BJ (cell line): ENCODE results near the gene CPNE5. TPM values are rescaled to one million over a fixed set of nuclear protein-coding genes. Genes with fewer than 3 reads are reported as not detected.

Experiments
- CTCF ChIA-PET: fragments of 350-600 bp; formaldehyde crosslinking; extraction: SDS; loops from one replicate; lab custom pipeline; 2021; ENCODE audit warnings: antibody characterized with exemption, inconsistent platforms; lab: Yijun Ruan, JAX
- POLR2A ChIA-PET: fragments of 300-600 bp; sonication (Branson Sonifier 250); formaldehyde crosslinking; extraction: SDS; loops from one replicate; lab custom pipeline; 2021; ENCODE audit warnings: antibody characterized with exemption; lab: Charles Lee
- DNase-seq: peaks from one replicate; pipeline ENCODE4 v3.0.0-alpha.2; 2011; ENCODE audit warnings: low read depth
- H3K27me3 ChIP-seq: 2 replicates; pipeline ENCODE4 v1.6.0; 2011; ENCODE audit warnings: low read length; ENCODE audit not compliant: control insufficient read depth, insufficient read depth
- H3K36me3 ChIP-seq: 2 replicates; pipeline ENCODE4 v1.5.1; 2011; ENCODE audit warnings: low read length; ENCODE audit not compliant: control insufficient read depth, insufficient read depth
- H3K4me3 ChIP-seq: 2 replicates; pipeline ENCODE4 v1.5.1; 2011; ENCODE audit warnings: low read depth, mild to moderate bottlenecking, control low read depth, low read length
- polyA plus RNA-seq: library from polyadenylated mRNA; depleted of rRNA; stranded (reverse); fragments of >200 nt; gene quantifications from 2 replicates; pipeline ENCODE4 v1.2.3, GENCODE V29; 2011
- TF ChIP-seq, protein P1 (sequence below): IDR thresholded peaks from 2 replicates; pipeline ENCODE4 v1.5.1; 2011; ENCODE audit warnings: low read depth, mild to moderate bottlenecking, control low read depth, inconsistent platforms, low read length, moderate library complexity; ENCODE audit not compliant: insufficient read depth

CPNE5 gene
- polyA plus RNA-seq, 1 experiment = 0.09 TPM

DNA sequence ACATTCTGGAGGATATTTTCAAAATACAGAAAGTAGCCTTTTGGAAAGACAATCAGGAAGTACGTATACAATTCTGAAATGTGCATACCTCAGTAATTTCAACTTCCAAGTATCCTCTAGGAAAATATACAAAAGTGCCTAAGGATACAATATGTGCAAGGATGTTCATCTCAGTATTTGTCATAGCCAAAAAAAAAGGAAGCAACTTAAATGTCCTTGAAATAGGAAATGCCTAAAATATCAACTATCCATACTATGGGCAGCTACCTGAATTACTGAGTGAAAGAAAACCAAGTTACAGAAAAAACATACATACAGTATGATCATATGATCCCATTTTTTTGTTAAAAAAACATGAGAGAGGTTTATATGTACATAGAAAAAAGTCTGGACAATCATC lies 33.9 kb upstream of the CPNE5 start:
- ChIA-PET CTCF (interaction anchor here (0.7 to 5.0 kb wide), 7 partner anchors 9 to 145 kb away, joined by 3 to 40 read pairs (median 20); partner anchors contain the start of gene C6orf89), POLR2A (interaction anchor here (0.6 kb wide), 1 partner anchor 38 kb away, joined by 3 read pairs; no protein-coding TSS in a partner anchor)
- no peaks in the 10 kb centered on the region for H3K36me3 ChIP-seq
- no peak overlapping the region for H3K4me3 ChIP-seq
- no peaks in the 10 kb centered on the region for H3K27me3 ChIP-seq
- no peak for DNase-seq
- TF ChIP-seq, protein P1, sequence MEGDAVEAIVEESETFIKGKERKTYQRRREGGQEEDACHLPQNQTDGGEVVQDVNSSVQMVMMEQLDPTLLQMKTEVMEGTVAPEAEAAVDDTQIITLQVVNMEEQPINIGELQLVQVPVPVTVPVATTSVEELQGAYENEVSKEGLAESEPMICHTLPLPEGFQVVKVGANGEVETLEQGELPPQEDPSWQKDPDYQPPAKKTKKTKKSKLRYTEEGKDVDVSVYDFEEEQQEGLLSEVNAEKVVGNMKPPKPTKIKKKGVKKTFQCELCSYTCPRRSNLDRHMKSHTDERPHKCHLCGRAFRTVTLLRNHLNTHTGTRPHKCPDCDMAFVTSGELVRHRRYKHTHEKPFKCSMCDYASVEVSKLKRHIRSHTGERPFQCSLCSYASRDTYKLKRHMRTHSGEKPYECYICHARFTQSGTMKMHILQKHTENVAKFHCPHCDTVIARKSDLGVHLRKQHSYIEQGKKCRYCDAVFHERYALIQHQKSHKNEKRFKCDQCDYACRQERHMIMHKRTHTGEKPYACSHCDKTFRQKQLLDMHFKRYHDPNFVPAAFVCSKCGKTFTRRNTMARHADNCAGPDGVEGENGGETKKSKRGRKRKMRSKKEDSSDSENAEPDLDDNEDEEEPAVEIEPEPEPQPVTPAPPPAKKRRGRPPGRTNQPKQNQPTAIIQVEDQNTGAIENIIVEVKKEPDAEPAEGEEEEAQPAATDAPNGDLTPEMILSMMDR = no peak

DNA sequence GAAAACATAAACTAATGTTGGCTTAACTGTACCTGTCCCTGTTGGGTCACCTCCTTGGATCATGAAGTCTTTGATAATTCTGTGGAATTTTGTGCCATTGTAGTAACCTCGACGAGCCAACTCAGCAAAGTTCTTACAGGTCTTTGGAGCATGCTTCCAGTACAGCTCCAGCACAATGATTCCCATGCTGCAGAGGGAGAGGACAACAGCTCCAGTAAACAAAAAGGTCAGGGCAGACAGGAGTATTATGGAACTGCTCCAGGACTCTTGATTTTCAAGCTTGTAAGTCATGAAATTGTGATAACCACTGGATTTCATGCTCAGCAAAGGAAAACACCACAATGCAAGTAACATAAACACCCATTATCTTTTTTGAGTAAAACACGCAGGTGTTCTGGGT lies 32.4 kb upstream of the CPNE5 start:
- ChIA-PET CTCF (interaction anchor here (1.3 kb wide), 1 partner anchor 105 kb away, joined by 3 read pairs; no protein-coding TSS in a partner anchor), POLR2A (no interaction called here)
- Histone ChIP-seq H3K36me3 (no peaks in the 10 kb centered on the region), H3K4me3 (no peak overlapping the region), H3K27me3 (no peaks in the 10 kb centered on the region)
- no peak for DNase-seq
- TF ChIP-seq, protein P1 = no peak

DNA sequence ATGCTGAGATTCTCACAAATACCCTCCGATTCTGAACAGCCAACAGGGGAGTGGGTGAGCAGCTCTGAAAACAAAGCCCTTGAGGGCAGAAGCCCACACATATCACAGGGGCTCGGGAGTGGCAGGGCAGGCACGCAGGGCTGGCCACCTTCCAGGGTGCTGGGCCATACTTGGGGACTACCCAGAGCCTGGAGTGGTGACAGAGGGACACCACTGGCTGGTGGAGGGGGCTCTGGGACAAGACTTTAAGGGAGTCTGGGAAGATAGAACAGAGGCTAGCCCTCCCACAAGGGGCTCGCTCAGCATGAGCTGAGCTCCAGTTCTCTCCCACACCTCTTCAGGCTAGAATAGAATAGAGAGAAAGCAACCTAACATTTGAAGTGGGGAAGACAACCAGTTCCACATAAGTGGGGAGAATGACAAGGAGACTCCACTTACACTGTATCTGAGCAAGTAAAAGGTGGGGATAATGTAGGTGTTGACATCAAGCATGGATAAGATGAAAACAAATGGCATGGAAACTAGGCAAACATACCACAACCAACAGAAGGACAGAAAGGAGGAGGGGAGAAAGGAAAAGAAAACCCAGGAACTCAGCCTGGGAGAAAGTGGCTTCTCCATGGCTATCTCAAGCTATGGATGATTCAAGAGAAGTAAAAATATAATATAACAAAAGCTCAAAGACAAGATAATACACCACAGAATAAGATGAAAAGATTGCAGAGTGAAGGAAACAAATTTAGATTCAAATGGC lies 28.4 kb upstream of the CPNE5 start:
- Histone ChIP-seq H3K36me3 (no peaks in the 10 kb centered on the region), H3K4me3 (no peak overlapping the region), H3K27me3 (no peaks in the 10 kb centered on the region)
- TF ChIP-seq, protein P1 = no peak
- ChIA-PET CTCF (interaction anchor here (0.7 to 3.3 kb wide), 3 partner anchors 100 to 150 kb away, joined by 3 to 8 read pairs (median 3); no protein-coding TSS in a partner anchor), POLR2A (no interaction called here)
- no peak for DNase-seq

DNA sequence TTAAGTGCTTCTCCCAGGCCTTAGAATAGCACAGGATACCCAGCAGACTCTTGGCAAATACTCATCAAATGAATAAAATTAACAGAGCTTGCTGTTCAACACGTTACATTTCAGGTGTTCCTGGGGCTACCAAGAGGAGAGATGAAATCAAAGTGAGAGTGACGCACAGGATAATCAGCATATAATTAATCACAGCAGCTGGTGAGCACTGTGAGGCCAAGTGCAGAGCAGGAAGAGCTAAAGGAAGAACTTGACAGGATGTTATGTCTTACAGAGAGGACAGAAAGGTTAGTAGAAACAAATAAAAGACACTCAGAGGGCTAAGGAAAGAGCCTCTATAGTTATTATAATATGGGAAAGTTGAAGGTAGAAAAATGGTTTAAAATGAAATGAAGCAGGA lies 26.6 kb upstream of the CPNE5 start:
- ChIA-PET POLR2A (no interaction called here), CTCF (interaction anchor here (2.2 to 4.0 kb wide), 2 partner anchors 8 to 99 kb away, joined by 10 to 20 read pairs; partner anchors contain the start of gene PPIL1)
- H3K4me3 ChIP-seq = no peak overlapping the region
- DNase-seq = no peak
- TF ChIP-seq, protein P1 = no peak
- no peaks in the 10 kb centered on the region for H3K27me3 ChIP-seq
- no peaks in the 10 kb centered on the region for H3K36me3 ChIP-seq

DNA sequence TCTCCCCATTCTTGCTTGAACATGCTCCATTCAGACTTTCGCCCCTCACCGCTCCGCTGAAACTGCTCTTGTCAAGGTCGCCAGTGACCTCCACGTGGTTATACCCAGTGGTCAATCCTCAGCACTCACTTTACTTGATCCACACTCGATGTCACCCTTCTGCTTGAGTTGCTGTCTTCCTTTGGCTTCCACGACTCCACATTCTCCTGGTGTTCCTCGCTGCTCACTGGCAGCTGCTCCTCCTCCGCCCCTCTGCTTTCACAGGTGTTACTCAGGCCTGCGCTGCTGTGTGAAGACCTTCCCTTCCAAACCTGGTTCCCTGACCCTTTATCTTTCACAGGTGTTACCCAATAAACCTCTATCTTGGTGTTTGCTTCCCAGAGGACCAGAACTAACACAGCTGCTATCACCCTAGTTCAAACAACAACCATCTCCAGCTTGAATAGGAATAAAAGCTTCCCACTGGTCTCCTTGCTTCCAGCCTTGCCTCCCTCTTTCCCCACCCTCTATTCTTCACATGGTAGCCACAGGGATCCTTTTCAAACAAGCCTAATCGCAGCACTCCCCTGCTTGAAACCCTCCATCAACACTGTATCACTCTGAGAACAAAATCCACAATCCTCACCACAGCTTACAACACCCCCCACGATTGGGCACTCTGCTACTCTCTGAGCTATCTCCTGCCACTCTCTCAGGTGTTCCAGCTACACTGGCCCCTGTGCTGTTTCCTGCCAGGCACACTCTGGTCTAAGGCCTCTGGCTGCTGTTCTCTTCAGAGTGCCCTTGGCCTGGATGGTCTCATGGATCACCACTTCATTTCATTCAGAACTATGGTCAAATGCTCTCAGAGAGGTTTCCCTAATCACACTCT lies 24.7 kb upstream of the CPNE5 start:
- no peaks in the 10 kb centered on the region for H3K36me3 ChIP-seq

More for the DNA sequence above, 24.7 kb upstream of the CPNE5 start:
- POLR2A ChIA-PET = interaction anchor here (0.6 kb wide), 1 partner anchor 52 kb away, joined by 7 read pairs; no protein-coding TSS in a partner anchor
- DNase-seq = no peak
- no peak overlapping the region for H3K4me3 ChIP-seq
- no peaks in the 10 kb centered on the region for H3K27me3 ChIP-seq
- TF ChIP-seq, protein P1 = no peak
- CTCF ChIA-PET = interaction anchor here (1.1 to 4.0 kb wide), 7 partner anchors 8 to 155 kb away, joined by 3 to 20 read pairs (median 10); partner anchors contain the start of gene PPIL1
